ENCODE measurements around the gene LMF1.
"Not testable (repeated sequence)": the region's sequence is repeated elsewhere in the genome, so short reads cannot be mapped to it uniquely, and the experiment has no call there.

The LMF1 gene

DNA sequence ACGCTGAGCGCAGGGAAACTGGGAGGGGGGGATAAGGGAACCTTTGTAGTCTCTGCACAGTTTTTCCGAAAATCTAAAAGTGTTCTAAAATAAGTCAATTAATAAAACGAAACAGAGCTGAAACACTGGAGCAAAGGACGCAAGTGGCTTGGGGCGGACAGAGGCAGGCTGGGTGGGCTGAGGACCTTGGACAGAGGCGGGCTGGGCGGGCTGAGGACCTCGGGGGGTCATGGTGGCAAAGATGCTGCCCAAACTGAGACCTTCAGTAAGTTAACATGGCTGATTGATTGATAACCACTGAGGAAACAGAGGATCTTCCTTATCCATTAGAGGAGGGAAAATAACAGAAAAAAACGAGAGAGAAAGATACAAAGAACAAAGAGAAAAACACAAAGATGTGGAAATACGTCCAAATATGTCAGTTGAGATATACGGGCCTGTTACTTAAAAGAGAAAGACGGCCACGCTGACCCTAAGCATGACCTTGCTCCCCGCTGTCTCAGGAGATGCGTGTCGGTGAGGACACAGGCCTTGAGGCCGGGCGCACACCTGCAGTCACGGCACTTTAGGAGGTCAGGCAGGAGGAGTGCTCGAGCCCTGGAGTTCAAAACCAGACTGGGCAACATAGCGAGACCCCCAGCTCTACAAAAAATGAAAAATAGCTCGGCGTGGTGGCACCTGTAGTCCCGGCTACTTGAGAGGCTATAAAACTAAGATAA is 94.1 kb downstream of the LMF1 start:
- DNase-seq: no peak

DNA sequence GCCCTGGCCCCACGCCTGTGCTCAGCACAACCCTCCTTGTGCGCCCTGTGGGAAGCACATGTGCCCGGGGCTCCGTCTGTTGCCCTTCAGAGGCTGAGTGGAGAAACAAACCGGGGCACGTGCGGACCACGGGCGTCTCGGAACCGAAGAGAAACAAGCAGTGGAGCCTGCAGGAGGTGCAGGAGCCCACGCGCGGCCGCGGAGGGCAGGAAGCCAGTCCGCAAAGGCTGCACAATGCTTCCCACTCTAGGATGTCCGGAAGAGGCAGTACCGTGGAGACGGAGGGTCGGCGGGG is 94.8 kb downstream of the LMF1 start:
- DNase-seq: no peak

DNA sequence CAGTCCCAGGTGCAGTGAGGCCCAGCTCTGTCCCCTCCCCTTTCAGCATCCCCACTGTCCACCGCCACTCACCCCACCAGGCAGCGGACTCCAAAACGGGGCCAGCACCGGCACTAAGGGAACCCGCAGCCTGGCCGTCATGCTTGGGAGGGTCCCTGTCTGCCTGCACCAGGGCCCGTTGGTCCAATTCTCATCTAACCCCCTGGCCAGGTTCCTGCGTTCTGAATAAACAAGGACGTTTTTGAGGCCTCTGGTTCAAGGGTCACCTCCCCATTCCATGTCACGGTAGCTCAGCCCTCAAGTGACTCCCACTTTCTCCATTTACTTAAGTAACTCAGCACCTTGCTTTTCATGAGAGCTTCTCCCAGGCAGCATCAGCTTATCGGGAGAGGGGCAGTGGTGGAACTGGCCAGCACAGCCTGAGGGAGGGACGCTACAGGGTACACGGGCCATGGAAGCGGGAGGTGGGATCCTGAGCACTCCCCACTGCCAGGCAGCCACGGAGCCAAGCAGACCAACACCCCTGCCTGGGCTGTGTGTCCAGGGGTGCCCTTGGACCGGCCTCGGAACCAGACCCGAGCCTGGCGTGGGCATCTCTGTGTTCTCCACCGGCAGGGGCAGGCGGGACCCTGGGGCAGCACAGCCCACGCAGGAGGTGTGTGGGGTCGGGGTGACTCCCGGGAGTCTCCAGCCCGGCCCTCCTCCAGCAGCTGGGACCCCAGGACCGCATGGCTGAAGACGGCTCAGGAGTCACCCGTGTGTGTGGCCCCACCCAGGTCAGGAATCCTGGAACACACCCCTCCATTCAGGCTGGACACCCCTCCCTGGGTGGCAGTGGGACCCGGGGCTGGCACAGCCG is 95.4 kb downstream of the LMF1 start:
- DNase-seq: no peak

DNA sequence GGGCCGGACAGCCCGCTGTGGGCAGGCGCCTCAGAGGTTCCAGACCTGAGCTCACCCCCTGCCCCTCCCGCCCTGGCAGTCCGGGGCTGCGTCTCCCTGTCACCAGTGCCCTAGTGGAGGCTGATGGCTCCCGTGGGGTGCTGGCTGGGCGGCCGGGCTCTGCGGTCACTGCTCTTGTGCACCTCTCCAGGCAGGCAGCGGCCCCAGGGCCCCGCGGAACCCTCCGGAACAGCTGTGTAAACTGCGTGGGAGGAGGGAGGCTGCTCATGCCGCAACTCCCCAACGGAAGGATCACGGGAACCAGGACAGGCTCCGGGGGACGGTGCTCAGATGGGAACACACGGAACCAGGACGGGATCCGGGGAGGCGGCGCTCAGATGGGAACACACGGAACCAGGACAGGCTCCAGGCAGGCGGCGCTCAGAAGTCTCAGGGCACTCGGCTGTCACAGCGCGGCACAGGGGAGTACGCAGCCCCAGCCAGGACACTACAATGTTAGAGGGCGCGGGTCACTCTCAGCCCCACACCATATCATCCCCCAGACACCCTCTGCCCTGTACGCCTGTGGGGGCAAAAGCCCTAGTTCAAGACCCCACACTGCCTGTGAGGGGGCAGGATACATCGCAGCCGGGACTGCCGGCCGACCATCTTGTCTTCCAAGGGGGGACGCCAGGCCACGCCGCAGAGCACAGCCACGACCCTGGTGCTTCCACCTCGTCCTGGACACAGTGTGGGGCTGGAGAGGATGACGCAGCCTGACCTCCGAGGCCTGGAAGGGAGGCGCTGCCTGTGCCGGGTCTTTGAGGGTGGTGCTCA is 96.2 kb downstream of the LMF1 start:
- DNase-seq: no peak

DNA sequence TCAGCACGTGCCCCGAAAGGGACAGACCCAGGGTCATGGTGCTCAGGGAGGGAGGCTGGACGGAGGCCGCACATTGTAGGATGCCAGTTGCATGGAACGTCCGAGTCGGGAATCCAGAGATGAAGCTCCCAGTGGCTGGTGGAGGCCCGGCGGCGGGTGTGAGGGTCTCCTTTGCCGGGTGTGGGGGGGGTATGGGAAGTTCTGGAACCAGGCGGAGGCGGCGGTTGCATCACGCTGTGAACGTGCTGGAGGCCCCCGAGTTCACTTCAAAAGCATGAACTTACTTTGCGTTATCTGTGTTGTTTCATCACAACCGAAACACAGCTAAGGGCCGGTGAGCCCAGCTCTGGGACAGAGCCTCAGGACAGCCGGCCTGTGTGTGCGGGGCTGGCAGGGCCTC is 96.9 kb downstream of the LMF1 start:
- DNase-seq: no peak

DNA sequence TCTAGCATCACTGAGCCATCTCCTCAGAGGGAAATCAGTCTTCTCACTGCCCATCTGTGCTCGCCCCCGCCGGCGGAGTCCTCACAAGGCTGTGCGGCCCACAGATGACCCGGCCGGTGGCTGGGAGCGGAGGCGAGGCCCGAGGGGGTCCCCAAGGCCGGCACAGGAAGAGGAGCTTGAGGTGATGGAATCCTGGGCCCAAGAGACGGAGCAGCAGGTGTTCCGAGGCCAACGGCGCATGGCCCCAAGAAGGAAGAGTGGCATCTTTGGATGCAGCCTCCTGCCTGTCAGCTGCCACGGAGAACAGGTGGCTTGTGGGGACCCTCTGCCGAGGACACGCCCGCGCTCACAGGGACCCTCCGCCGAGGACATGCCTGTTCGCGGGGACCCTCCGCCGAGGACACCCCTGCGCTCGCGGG is 97.5 kb downstream of the LMF1 start:
- DNase-seq: no peak

DNA sequence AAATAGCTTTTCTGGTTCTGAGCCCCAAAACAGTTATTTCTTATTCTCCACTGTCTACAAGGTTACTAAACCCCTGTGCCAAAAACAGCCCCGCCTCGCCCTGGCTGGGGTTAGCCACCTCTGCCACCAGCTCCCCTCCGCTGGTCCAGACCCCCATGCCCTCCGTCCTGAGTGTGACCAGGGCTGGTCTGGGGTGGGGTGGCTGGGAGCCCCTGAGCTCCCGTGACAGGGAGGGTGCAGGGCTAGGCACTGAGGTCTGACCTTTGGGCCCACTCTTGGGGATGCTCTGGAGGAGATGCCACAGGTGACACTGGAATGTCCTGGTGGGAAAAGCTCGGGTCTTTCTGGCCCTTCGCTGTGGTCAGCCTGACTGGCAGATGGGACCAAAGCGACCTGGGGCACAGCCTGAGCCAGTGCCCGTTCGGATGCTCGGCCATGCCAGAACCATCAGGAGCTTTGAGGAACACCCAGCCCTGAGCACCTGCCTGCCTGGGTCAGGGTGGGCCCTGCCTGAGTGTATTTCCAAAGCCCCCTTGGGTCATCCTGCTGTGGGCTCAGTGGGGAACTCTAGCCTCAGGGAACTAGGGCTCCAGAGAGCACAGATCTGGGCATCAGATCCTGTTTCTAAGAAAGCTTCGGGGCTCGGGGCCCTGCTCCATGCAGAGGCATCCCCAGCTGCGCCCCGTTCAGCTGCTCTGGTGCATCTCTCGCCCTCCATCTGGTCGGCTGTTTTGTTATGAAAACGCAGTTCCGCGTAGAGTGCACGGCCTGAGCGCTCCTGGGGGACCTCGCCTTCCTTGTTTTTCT is 98.1 kb downstream of the LMF1 start:
- DNase-seq: no peak

DNA sequence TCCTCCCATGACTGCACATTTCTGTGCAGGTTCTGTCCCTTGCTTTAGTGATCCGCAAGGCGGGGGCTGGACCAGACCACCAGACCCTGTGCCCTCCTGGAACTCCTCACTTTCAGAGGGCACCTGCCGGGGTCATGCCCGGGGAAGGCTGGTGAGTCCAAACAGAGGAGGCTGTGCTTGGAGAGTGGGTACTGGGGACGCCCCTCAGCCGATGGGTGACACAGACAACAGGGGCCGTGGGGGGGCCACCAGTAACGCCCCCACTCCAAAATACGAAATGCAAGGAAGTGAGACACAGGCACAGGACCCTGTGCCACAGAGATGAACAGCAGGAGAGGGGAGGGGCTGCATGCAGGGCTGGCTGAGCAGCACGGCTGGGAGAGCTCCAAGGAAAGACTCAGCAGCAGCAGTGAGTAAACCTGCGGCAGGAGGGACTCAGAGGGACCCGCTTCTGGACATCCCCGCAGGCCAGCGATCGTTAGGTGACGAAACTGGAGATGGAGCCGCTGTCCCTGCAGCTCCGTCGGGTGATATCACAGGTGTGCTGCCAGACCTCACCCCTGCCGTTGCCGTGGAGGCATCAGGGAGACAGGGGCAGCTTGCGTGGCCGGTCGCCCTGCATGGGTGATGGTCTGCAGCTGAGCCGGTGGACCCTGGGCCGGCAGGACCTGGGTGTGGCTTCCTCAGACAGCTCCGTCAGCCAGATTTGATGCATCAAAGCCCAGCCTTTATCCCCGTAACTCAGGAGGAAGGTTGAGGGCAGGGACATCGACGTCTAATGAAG is 99.0 kb downstream of the LMF1 start:
- no peak for DNase-seq

DNA sequence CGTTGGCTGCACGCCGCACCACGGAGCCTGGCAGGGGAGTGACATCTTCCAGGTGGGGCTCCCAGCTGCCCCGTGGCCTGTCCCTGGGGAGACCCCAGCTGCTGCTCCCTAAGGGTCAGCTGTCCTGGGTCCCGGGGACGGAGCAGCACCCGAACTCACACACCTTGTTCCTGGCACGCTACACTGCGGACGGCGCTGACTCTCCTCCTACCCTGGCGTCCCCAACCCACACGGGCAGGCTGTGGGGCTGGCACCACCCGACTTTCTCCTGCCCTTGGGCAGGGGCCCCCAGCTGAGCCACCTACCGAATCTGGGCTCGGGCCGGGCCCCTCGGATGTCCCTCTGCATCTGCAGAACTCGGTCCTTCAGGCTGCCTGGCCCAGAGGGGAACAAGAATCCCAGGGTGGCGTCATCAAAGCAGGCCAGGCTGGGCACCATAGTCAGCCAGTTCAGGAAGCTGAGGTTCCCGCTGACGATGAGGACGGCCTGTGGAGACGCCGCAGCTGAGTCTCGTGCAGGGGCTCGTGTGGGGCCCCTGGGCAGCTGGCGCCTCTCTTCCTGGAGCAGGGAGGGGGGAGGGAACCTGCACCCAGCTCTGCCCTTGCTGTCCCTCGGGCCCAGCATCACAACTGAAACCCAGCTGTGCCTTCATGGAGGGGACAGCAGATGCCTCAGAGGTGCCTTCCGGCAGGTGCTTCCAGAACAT is 99.8 kb downstream of the LMF1 start:
- DNase-seq: no peak

DNA sequence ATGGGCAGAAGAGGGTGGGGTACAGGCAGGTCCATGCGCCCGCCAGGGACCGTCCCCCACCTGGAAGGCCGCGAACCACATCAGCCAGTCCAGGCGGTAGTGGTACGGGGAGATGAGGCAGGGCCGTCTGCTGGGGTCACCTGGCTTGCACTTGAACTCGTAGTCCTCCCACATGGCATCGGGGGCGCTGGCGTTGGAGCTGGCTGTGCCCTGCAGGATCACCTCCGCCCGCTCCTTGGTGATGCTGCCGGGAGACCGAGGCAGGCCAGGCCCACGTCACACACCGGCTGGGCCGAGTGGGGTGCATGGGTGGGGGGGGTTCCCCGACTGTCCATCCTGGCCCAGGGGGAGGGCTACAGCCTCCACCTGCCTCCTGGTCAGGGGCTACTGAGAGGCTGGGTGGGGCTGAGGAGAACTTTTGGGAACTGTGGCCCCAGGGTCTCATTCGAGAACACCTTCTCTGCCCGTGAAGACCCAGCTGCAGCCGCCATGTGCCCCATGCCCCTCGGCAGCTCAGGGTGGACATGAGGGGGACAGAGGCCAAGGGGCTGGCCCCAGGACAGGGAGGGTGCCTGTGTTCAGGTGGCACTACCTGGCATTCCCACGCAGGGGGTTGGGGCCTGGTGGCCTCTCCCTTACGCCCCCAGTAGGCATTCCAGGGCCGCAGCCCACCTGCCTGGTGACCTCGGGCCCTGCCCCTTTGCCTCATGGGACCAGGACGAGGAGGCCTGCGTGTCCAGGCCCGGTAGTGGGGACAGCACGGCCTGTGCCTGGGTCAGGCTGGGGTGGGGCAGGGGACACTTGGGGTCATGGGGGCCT is 100.8 kb downstream of the LMF1 start:
- DNase-seq: no peak

DNA sequence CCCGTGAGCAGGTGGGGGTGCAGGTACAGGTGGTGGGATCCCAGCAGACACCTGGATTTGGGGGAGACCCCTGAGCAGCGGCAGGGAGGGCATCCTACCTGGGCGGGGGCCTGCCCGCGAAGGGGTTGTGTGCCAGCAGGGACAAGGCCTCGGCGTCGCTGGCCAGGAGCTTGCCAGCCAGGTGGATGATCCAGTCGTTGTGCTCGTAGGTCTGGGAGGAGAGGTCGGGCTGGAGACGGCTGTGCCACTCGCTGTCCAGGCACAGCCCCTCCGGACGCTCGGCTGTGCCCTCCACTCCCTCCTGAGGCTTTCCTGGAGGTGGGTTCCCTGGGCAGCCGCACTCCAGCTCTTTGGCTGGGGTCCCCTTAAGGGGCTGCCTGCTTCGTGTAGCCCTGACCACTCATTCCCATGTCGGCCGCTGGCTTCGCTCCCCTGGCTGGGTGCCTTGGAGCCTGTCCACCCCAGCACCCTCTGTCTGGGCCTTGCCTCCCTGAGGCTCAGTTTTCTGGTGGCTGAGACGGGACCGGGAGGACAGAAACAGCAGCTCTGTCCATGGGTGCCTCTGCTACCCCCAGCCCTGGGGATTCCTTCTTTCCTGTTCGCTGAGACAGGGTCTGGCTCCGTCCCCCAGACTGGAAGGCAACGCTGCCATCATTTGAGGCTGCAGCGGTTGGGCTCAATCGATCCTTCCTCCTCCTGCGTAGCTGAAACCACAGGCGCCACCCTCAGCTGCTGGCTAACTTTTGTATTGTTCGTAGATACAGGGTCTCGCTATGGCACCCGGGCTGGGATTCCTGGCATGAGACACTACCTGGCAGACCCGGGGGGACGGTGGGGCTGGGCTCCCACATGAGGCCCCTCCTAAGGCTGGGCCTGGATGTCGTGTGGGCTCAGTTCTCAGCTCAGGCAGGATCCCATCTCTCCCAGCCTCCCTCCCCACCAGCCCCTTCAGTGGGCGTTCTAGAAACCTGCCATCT is 101.7 kb downstream of the LMF1 start:
- DNase-seq: no peak

DNA sequence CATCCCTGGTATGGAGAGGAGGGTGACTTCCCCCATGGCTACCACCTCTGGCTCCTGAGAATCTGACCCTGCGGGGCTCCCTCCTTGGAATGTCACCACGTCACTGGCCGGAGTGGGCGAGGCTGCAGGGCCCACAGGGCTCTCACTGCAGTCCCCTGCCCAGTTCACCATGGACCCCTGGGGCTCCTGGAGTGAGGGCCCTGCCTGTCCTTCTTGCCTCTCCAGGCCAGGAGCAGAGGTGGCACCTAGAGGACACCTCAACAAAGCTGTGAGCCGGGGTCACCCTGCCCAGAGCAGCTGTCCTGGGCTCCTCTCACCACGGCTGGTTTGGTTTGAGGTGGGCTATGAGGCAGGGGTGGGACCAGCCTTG is 102.4 kb downstream of the LMF1 start:
- DNase-seq: no peak

DNA sequence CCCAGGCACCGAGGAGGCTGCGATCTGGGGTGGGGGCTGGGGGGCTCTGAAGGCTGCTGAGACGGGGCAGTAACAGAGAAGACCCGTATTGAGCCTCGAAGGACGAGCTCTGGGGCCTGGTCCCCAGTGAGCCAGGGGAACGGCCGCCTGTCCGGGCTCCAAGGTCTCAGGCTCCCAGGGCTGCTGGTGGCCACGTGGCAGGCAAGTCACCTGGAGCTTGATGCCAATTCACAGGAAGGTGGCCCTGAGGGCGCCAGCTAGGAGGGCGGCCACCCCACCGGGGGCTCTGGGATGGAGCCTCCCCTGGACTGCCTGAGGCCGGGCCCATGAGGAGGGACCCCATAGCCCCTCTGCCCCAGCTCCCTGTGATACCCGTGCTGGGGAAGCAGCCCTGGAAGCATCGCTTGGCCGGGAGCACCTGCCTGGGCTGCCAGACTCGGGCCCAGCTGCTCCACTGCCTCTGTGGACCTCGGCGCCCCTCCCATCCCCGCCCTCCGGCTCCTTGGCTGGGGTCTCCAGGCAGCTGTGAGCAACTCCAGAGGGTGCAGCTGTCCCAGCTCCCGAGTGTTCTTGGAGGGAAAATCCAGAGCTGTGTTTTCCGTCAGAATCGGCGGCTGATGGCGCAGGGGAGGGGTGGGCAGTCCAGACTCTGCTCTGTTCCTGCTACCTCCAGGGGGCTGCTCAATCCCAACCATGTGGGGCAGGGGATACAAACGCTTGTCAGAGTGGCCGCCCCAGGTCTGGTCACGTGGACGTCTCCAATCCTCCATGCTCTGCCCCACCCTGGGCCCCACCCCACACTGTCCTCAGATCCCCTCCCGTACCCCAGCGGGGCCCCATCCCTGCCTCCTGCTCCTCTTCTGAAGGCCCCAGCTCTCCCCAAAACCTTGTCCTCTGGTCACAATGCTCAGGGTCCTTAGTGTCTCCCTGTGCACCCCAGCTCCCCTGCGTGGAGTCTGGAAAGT is 103.1 kb downstream of the LMF1 start:
- no peak for DNase-seq

DNA sequence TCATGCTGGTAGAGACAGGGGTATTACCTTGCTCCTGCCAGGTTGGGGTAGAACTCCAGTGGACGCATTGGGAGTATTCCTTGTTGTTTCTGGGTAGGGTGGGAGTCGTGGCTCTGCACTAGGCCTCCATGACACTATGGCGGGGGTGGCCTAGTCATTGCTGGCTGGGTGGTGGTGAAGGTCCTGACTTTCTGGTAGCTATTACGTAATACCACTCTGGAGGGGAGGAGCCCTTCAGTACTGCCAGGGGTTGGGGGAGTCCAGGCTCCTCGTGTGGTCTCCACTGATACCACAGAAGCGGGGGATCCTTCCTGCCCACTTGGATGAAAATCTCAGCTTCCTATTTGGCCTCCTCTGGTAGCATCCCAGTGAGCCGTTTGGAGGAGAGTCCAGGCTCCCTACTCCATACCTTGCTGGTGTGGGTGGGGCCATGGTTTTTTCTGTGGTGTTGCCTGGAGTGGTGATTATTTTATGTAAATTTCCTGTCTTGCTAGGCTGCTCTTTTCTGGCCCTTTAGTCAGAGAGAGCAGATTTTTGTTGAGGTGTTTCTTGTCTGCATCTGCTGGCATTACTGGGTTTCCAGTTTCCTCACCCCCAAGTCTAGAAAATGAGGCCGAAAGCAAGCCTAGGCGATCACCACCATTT is 104.4 kb downstream of the LMF1 start:
- no peak for DNase-seq

DNA sequence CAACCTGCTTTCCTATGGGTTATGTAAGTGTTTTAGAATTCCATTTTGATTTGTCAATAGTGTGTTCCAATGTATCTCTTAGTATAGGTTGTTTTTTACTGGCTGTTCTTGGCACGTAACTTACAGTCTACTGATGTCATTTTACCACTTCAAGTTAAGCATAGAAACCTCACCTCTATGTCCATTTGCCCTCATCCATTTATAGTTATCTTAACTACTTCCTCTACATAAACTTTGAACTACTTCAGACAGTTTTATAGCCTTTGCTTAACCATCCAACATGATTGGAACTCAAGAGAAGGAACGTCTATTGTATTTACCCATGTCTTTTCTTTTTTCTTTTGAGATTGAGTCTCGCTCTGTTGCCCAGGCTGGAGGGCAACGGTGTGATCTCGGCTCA is 105.8 kb downstream of the LMF1 start:
- no peak for DNase-seq

DNA sequence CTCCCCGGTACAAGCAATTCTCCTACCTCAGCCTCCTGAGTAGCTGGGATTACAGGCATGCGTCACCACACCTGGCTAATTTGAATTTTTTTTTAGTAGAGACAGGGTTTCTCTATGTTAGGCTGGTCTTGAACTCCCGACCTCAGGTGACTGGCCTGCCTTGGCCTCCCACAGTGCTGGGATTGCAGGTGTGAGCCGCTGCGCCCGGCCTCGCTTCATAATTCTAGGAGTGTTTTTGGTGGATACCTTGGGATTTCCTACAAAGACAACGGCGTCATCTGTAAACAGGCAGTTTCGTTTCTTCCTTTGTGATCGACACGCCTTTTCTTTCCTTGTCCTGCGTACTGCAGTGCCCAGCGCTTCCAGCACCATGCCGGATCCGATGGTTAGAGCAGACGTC is 109.3 kb downstream of the LMF1 start:
- no peak for DNase-seq

DNA sequence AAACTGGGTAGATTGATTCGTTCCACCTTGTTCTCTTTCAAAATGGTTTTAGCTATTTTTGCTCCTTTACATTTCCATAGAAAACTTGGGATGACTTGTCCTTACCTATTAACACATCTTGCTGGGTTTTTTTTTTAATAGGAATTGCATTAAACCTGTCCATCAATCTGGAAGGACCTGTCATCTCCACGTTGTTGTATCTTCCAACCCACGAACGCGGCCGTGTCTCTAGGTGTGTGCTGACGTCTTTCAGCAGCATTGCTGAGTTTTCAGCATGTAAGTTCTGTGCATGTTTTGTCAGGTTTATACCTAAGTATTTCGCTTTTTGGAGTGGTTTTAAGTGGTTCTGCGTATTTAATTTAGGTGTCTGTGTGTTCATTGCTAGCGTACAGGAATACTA is 109.9 kb downstream of the LMF1 start:
- DNase-seq: no peak

DNA sequence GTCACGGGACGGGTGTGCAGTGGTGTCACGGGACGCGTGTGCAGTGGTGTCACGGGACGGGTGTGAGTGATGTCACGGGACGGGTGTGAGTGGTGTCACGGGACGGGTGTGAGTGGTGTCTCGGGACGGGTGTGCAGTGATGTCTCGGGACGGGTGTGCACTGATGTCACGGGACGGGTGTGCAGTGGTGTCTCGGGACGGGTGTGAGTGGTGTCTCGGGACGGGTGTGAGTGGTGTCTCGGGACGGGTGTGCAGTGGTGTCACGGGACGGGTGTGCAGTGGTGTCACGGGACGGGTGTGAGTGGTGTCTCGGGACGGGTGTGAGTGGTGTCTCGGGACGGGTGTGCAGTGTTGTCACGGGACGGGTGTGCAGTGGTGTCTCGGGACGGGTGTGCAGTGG is 111.8 kb downstream of the LMF1 start:
- DNase-seq: not testable (repeated sequence)
